Neural crest cell (in vitro differentiated cells): ENCODE results near the gene SHB. TPM values are rescaled to one million over a fixed set of nuclear protein-coding genes. Genes with fewer than 3 reads are reported as not detected.
A peak's percentile ranks its signal among the peaks of the same experiment; 100 is the strongest.
"Not testable (repeated sequence)": the region's sequence is repeated elsewhere in the genome, so short reads cannot be mapped to it uniquely, and the experiment has no call there.

Source experiments
- DNase-seq: peaks from one replicate; pipeline ENCODE4 v3.0.0; 2021; ENCODE audit warnings: low read depth, mixed read lengths, low spot score
- H3K27ac Mint-ChIP-seq: one replicate; pipeline ENCODE4 v1.8.0; 2021; ENCODE audit warnings: mild to moderate bottlenecking, mixed read lengths; ENCODE audit not compliant: unreplicated experiment
- H3K27me3 Mint-ChIP-seq: 2 replicates; pipeline ENCODE4 v1.8.0; 2021; ENCODE audit warnings: low read depth, mild to moderate bottlenecking, mixed read lengths
- H3K36me3 Mint-ChIP-seq: 2 replicates; pipeline ENCODE4 v1.8.0; 2021; ENCODE audit warnings: low read depth, mild to moderate bottlenecking, mixed read lengths
- H3K4me1 Mint-ChIP-seq: 2 replicates; pipeline ENCODE4 v1.8.0; 2021; ENCODE audit warnings: mixed read lengths
- H3K4me3 Mint-ChIP-seq: one replicate; pipeline ENCODE4 v1.8.0; 2021; ENCODE audit warnings: mild to moderate bottlenecking, mixed read lengths
- H3K9me3 Mint-ChIP-seq: 2 replicates; pipeline ENCODE4 v1.8.0; 2021; ENCODE audit warnings: mixed read lengths
- total RNA-seq: library from RNA; stranded (reverse); gene quantifications from 2 replicates; pipeline ENCODE4 v1.2.1, GENCODE V29; 2021
- TF ChIP-seq, protein P1 (sequence below): fragments of 200-600 bp; sonication (generic); conservative IDR thresholded peaks from 2 replicates; pipeline ENCODE4 v1.5.0; 2021; ENCODE audit warnings: antibody characterized with exemption, mild to moderate bottlenecking

Gene SHB
- total RNA-seq, 1 donor from 2014 or later, result 4.6 TPM

DNA sequence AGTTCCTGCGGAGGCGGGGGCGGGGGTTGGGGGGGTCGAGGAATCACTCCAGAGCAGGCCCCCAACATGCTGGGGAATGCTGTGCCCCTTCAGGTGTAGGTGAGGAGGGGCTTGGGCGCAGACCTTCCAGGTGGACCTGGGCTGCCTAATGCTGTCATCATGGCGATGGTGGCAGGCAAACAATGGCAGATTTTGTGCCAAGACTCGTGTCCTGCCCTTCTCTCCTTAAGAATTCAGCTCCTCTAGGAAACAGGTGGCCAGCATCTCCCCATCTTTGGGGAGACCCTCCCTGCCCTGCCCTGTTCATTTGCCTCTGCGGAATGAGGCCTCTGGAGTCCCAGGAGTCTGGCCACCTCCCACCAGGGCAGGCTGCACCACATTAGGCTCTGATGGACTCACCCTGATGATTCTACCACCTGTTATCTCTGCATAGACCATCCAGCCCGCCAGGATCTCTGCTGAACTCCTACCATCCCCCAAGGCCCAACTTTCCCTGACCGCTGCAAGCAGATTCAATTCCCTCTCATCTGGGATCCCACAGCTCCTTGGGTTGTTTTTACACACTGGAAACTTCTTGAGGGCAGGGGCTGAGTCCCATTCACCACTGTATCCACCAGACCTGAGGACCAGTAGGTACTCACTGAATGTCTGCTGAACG is 154.2 kb downstream of the SHB start:
- Mint-ChIP-seq H3K9me3 (no peaks in the 10 kb centered on the region), H3K4me1 (peaks cover 28% of the 10 kb centered on the region), H3K4me3 (no peak overlapping the region), H3K36me3 (no peaks in the 10 kb centered on the region), H3K27ac (peak overlapping the region; percentile 57), H3K27me3 (no peaks in the 10 kb centered on the region)
- no peak for DNase-seq
- TF ChIP-seq, protein P1, sequence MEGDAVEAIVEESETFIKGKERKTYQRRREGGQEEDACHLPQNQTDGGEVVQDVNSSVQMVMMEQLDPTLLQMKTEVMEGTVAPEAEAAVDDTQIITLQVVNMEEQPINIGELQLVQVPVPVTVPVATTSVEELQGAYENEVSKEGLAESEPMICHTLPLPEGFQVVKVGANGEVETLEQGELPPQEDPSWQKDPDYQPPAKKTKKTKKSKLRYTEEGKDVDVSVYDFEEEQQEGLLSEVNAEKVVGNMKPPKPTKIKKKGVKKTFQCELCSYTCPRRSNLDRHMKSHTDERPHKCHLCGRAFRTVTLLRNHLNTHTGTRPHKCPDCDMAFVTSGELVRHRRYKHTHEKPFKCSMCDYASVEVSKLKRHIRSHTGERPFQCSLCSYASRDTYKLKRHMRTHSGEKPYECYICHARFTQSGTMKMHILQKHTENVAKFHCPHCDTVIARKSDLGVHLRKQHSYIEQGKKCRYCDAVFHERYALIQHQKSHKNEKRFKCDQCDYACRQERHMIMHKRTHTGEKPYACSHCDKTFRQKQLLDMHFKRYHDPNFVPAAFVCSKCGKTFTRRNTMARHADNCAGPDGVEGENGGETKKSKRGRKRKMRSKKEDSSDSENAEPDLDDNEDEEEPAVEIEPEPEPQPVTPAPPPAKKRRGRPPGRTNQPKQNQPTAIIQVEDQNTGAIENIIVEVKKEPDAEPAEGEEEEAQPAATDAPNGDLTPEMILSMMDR, result no peak

DNA sequence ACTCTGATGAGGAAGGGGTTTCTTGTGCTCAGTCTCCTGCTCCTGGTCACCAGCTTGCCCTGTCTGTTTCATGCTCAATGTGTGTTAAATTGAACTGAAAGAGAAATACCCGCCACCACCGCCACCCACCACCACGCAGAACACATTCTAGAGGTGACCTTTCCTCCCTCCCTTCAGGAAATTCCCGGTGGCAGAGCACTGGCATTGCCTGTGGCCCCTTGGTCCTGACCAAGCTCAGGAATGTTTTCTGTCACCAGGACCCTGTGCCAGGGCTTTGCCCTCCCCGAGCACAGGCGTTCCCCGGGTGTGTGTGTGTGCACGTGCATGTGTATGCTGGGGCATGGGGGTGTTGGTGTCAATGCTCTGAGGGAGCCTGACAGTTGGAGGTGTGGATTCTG is 154.9 kb downstream of the SHB start:
- no peaks in the 10 kb centered on the region for H3K36me3 Mint-ChIP-seq
- H3K27me3 Mint-ChIP-seq, result no peaks in the 10 kb centered on the region
- DNase-seq, result no peak
- H3K4me3 Mint-ChIP-seq, result no peak overlapping the region
- H3K27ac Mint-ChIP-seq, result no peak overlapping the region
- H3K4me1 Mint-ChIP-seq, result peaks cover 23% of the 10 kb centered on the region
- TF ChIP-seq, protein P1, result no peak
- H3K9me3 Mint-ChIP-seq, result no peaks in the 10 kb centered on the region

DNA sequence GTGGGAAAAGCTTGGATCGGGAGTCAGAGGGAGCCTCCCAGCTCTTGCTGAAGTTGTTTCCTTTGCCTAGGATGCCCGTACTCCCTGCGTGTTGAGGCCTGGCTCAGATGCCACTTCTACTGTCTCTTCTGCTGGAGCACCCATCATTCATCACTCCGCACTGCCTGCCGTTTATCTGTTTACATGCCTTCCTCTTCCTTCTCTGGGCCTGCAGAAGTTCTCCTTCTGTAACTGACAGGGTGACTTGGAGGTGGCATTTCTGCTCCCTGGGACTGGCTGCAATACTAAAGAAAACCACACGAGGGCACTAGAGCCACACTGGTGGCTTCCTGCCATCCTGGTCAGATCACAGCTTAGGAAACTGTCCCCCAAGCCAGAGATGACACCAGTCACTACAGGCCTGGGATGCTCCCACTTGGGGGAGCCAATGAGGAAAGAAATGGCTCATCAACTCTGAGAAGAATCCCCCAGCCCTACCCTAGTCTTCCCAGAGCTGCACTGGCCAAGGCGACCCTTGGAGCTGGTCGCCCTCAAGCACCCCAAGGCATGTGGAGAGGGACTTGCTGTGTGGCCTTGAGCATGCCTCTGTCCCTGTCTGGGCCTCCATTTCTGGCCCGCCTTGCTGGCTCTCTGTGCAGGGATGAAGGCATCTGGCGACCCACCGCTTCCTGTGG is 155.4 kb downstream of the SHB start:
- H3K4me3 Mint-ChIP-seq, result peak overlapping the region; percentile 2
- no peaks in the 10 kb centered on the region for H3K9me3 Mint-ChIP-seq
- no peak overlapping the region for H3K27ac Mint-ChIP-seq
- peak; percentile 98 for DNase-seq
- TF ChIP-seq, protein P1, result peak; percentile 98
- H3K4me1 Mint-ChIP-seq, result peaks cover 20% of the 10 kb centered on the region
- H3K36me3 Mint-ChIP-seq, result no peaks in the 10 kb centered on the region
- H3K27me3 Mint-ChIP-seq, result no peaks in the 10 kb centered on the region

DNA sequence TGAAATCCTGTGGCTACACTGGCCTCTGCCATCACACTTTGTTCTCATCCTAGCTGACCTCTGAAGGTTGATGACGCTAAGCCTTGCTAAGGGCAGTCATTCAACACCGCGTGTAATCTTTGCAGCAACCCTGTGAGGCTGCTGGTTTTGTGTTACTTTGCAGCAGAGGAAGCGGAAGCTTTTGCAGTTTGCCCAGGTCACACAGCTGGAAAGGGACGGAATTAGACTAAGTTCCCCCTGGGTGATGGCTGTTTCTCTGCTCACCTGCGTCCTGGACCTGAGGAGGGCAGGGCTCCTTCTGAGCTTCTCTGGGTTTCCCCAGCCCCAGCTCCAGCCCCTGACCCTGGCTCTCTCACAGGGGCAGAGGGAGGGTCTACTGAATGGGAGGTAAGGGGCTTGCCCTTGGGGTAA is 157.8 kb downstream of the SHB start:
- H3K4me3 Mint-ChIP-seq, result no peak overlapping the region
- H3K27ac Mint-ChIP-seq, result no peak overlapping the region
- H3K27me3 Mint-ChIP-seq, result peaks cover 6% of the 10 kb centered on the region
- DNase-seq, result no peak
- H3K4me1 Mint-ChIP-seq, result peaks cover 9% of the 10 kb centered on the region
- no peaks in the 10 kb centered on the region for H3K36me3 Mint-ChIP-seq
- no peaks in the 10 kb centered on the region for H3K9me3 Mint-ChIP-seq
- TF ChIP-seq, protein P1, result no peak

DNA sequence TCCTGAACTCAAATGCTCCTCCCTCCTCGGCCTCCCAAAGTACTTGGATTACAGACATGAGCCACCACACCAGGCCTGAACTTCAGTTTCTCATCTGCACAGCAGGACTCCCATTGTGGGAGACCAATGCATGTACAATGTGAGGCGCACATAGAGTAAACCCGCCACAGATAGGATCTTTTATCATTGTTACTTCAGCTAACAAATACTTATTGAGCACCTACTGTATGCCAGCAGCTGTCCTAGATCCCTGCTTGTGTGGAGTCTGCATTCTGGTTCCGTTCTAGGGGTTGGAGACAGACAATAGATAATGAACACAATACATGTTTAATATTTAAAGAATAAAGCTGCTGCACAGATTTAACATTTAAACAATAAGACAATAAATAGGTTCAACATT is 158.8 kb downstream of the SHB start:
- TF ChIP-seq, protein P1, result no peak
- Mint-ChIP-seq H3K27ac (no peak overlapping the region), H3K4me3 (no peak overlapping the region), H3K36me3 (no peaks in the 10 kb centered on the region), H3K27me3 (peaks cover 12% of the 10 kb centered on the region), H3K4me1 (peaks cover 9% of the 10 kb centered on the region), H3K9me3 (no peaks in the 10 kb centered on the region)
- no peak for DNase-seq

DNA sequence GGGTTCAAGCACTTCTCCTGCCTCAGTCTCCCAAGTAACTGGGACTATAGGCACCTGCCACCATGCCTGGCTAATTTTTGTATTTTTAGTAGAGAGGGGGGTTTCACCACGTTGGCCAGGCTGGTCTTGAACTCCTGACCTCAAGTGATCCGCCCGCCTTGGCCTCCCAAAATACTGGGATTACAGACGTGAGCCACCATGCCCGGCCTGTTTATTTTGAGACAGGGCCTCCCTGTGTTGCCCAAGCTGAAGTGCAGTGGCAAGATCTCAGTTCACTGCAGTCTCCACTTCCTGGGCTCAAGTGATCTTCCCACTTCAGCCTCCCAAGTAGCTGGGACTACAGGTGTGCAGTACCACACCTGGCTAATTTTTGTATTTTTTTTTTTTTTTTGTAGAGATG is 159.2 kb downstream of the SHB start:
- not testable (repeated sequence) for H3K4me1 Mint-ChIP-seq, H3K9me3 Mint-ChIP-seq, H3K36me3 Mint-ChIP-seq, H3K4me3 Mint-ChIP-seq, H3K27ac Mint-ChIP-seq, DNase-seq
- peaks cover 12% of the 10 kb centered on the region for H3K27me3 Mint-ChIP-seq
